HG02885 (cell line): ENCODE data around the gene DAB2.

Experiments used
- ATAC-seq: cut with Tn5 transposase; IDR thresholded peaks from one replicate; pipeline ENCODE4 v1.9.1; 2021; ENCODE audit warnings: mild to moderate bottlenecking; ENCODE audit not compliant: unreplicated experiment, poor library complexity

The DAB2 gene

DNA sequence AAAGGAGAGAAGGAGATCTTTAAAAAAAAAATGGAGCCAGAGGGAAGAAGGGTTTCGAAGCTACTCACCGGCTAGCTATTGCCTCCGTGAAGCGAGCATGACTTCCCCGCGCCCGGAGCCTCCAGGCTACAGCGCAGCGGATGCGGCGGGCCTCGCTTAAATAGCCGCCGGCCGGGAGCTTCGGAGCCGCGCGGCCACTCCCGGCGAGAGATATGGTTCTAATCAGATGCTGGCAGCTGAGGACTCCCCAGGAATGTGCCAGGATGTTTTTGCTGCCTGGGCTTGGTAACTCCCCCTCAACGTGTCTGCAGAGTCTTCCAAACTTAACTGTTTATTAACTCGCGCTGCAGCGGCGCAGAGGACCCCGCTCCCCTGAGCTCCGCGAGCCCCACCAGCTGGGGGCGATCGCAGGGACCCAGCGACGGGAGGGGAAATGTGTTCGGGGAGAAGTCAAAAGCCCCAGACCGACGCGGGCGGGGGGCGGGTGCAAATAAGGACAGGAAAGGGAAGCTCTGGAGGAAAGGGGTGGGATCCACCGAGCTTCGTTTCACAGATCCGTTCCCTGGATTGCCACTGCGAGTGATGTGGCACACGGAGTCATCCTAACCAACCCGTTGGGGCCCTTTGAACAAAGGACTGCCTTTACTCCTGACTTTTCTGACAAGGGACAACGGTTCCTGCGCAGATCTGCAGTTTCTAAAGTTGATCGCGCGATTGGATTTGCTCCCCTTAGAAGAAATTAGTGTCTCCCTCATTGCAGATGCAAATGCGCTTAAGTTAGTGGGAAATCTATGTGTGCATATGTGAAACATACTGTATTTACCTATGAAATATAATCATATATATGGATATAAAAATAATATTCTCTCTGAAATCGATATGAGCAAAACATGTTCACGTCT, at the start of gene DAB2:
Gene DAB2 (minus strand): TSS at position 245 of the 902 bp plus-strand sequence. CDS start 30,660 bp downstream, outside the sequence.
- no peak for ATAC-seq

DNA sequence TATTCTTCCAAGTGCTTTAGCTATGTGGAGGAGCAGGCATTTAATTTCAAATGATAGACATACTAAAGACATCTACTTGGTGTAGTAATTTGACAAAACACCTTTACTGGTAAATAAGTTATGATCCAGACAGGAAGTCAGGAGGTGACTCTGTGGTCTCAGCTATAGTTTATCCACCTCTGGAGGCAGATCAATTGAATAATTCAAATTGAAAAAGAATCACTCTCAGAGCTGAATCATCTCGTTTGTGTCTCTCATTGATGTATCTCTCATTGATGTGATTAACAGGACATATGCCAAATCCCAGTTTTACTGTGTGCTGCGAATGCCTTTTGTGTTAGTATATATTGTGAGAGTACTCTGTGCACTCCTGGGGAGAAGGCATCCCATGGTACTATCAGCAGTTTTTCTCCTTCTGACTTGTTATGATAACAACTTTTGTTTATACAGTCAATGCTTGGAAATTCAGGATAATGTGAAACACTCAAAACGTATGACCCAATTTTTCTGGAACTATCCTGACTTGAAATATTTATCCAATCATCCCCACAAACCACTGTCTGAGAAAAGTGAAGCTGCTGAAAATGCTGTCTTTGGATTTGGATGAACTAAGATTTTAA, 48.5 kb upstream of the DAB2 start:
- no peak for ATAC-seq

DNA sequence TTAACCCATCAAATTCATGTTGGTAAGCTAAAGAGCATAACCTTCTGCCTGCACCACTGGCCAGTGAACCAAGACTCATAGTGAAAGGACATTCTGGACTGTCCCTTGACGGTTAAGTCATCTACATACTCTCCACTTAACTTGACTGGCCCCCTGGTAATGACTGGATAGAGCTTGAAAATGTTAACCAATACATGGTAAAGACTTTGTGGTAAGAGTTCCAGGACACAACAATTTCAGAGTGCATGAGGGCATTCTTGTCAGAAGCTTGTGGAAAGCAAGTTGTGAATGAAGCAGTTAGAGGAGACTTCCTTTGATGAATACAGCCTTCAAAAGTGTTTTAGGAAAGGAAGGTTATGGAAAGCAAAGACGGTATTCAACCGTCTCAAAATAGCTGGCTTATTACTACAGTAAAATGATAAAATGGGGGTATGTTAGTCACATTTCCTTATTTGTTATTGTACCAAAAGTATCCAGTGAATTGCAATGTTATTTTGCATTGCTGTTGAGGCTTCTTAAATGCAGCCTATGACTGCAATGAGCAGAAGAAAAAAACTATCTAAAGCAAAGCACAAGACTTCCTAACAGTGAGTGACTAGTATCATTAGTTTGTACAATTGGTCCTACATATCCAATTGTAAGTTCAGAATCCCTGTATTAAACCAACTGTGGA, 47.2 kb upstream of the DAB2 start:
- no peak for ATAC-seq

DNA sequence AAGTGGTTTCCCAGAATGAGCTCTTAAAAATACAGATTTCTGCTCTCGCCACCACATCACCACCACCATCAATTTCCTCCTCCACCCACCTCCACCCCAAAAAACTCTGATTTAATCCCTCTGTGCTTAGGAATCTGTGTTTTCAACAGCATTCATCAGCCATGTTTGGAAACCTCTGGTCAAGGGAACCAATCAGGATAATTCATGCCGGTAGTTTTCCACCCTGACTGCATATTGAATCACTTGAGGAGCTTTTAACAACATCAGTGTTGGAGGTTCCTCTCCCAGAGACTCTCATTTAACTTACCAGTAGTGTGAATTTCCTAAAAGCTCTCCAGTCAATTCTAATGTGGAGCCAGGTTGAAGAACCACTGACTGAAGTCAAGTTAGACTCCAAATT, 46.0 kb upstream of the DAB2 start:
- no peak for ATAC-seq

DNA sequence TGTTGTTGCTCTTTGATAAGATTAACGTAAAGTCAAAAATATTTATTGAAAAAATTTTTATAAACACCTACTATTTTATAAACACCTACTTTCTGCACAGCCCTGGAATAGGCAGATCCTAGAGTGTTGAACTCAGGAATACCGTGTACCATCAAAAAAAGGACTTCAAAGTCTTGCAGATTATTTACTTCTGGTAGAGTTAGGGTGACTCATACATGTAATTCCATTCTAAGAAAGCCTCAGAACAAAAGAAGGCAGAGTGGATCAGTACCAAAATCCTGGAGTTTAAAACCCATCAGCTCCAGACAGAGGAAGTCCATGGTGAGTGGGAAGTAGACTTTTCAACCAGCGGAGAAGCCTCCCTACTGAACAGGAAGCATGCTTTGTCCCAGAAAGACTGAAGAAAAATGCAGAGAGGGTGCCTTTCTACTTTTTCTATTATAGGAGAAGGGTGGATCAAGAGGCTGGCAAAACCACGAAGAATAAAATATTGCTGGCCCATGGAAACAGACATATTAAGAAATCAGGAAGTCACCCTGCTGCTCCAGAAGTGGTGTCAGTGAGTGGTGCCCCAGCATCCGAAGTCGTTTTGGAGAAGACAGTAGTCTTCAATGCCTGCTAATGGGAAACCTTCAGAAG, 45.1 kb upstream of the DAB2 start:
- no peak for ATAC-seq

DNA sequence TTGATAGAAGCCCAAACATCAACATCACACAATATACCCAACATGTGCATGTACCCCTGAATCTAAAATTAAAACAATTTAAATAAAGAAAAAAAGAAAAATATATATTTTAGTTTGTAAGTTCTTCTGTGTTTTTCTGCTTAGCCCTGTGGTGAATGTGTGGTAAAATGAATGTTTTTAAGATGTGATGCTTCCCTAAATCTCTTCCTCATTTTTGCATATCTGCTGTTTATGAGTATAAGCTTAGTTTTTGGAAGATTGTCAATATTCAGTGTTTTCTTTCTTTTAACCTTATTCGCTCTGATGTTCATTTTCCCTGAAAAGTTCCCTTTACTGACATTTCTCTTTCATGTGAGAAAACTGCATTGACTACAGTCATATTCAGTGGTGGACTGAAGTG, 44.4 kb upstream of the DAB2 start:
- no peak for ATAC-seq

DNA sequence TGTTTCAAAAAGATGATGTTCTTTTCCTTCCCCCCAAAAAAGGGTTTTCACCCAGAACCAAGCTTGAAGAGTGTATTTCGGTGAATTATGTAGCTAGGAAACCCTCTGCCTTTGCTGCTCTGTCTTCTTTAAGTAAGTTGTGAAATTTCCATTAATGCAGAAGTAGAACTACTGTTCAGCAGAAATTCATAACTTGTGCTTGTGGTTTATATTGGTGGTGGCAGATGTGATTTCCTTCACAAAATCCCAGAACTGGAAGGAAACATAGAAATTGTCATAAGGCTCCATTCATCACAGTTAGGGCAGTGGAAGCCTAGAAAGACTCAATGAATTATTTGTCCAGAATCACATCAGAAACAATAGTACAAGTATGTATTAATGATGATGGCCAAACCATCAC, 42.1 kb upstream of the DAB2 start:
- no peak for ATAC-seq

DNA sequence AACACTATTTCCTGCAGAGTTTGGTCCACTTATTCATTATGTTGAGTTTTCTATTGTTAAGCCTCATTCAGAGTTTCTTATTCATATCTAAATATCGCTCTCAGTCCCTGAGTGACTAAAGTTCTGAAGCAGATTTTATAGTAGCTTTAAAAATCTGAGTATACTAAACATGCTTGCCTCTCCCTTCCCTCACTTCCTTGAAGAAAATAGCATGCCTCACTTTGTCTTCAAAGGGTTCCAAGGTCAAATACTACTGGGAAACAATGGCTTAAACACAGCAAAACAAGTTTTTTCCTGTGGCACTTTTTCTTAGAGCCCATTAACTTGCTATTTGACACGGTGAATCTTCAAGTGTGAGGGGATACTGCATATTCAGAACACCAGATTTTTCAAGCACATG, 41.1 kb upstream of the DAB2 start:
- no peak for ATAC-seq

DNA sequence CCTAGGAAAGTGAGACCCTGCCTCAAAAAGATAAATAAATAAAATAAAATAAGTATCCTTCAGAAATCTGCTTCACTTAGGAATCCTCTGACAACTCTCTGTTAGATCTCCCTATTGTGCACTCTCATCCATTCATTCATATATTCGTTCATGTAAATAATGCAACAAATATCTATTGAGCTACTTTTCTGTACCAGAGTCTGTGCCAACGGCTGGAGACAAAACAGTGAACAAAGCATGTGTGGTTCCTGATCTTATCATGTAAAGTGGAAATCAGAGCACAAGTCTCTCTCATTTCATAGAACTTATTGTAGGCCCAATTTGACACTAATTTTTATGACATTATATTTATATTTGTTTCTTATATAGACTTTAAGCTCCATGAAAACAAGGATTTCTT, 40.3 kb upstream of the DAB2 start:
- ATAC-seq: no peak

DNA sequence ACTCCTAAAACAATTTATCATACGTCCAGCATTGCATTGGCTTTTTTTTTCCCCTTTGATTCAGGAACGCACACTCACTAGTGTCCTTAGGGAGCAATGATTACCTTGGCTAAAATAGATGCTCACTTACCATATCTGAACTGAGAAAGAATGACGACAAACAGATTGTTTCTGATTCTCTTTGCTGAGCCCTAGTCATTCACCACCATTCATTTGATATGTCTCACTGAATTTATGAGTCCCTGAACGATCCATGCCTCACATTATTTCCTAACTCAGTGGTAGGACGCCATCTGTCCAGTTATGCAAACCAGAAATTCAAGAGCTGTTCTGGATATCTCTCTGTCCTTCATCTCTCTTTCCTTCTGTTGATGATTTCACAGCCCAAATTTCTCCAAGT, 39.3 kb upstream of the DAB2 start:
- ATAC-seq: no peak

DNA sequence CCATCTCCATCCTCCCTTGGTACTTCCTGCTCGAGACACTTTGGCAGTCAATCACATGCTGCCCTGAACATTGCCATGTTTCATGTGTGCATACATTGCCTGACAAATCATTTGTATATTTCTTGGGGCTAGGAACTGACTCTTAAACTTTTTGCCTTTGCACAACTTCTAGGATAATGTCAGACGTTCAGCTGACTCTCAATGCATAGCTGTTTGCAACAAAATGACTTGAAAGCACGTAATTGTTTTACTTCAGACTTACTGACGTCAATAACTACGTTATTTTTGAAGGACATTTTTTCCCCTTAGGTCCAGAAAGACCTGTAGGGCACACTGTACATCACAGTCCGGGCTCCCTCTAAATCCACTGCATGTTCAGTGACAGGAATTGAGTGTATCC, 37.4 kb upstream of the DAB2 start:
- ATAC-seq: no peak

DNA sequence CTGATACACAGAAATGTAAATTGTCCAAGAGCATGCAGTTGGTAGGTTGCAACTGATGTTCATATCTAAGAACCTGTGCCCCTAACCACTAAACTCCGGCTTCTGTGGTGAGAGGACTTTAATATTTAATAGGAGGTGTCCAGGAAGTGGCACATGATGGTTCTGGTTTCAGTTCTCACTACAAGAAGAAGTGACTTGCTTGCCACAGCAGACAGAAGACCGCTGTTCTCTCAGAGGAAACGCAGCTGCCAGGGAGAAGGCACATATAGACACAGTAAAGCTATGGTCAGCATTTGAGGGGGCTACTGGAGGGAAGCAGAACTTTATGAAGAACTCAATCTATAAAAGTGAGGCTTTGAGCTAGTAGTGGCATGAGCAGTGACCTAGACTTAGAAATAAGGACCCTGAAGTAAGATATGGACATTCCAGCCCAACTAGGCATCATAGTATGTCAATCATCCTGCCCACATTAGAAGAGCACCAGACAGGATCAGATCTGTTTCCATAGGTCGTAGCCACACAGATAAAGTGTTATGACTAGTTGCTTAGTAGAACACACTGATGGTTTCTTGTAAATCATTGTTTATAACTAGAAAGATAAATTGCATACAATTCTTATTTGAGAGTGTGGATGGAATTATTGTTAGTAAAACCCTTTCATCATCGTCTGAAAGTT, 36.4 kb upstream of the DAB2 start:
- ATAC-seq: peak; percentile 66

DNA sequence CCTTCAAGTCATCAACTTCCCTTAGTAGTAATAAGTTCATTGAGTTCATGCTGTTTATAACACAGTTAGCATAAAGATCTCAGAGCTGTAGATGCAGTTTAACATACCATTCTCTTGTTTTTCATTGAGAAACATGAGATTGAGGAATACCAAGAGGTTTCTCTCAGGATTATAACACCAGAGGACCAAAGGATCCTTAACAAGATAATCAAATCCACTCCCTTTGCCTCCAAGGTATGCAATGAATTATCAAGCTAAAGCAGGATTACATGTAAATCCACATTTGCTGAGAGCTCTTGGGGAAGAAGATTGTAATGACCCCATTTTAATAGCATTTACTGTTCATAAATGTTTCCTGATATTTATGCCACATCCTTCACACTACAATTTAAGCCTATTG, 35.1 kb upstream of the DAB2 start:
- no peak for ATAC-seq

DNA sequence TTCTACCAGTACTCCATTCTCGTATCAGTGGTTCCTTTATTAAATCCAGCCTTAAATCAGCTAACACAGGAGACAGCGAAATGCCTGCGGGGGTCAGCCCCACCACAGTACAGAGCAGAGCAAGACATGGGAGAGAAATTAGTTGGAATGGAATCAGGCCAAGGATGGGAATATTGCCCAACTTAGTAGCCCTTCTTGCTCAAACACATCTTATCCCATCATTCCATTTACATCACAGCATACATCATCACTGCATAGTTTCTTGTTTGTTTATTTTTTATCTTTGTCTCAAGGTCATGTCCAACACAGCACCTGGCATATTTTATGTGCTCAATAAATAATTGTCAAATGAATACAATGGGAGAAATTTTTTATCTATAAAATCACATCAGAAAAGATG, 34.3 kb upstream of the DAB2 start:
- ATAC-seq: no peak

DNA sequence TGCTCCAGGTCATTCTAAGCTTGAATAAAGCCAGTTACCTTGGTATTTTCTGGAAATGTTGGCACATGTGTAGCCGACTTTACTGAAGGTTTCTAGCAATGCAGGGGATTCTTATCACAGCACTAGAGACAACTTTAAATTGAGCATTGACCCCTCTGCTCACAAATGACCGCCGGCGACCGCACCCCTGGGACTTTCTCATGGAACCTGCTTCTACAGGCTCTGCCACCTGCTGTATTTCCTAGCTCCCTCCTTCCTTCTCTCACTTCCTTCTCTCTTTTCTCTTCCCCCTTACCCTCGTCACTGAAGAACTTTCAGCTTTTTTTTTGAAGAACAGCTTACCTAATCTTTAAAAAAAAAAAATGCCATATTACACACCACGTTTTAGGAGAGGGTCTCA, 30.9 kb upstream of the DAB2 start:
- ATAC-seq: no peak

DNA sequence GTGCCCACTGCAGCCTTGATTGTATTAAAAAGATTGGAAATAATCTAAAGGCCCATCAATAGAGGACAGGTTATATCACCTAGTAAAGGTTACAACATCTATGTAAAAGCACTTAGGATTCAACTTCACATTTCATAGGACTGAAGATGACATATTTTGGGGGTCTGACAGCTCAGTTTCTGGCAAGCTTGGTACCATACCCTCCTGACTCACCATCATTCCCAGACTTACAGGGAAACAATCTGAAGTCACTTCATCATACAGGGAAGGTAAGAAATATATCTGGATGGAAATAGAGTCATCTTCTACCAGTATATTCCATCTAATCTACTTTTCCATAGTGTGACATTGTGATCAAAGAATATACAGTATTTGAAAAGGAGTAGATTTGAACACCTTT, 28.8 kb upstream of the DAB2 start:
- ATAC-seq: no peak

DNA sequence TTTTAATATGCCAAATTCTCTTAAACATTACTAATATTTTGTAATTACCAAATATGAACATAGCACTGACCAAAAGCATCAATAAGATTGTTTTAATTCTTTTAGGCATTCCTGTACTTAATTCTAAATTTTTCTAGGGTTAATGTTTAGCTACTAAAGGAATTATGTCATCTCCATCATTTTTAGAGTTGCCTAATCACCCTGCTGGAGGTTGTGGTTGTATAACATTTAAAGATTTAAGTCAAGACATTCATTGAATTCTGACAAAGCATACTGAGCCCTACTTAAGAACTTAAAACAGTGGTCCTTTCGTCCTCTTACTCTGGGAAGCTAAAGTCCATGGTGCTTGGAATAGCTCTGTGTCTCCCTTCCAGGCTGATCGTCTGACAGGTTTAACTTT, 28.1 kb upstream of the DAB2 start:
- no peak for ATAC-seq

DNA sequence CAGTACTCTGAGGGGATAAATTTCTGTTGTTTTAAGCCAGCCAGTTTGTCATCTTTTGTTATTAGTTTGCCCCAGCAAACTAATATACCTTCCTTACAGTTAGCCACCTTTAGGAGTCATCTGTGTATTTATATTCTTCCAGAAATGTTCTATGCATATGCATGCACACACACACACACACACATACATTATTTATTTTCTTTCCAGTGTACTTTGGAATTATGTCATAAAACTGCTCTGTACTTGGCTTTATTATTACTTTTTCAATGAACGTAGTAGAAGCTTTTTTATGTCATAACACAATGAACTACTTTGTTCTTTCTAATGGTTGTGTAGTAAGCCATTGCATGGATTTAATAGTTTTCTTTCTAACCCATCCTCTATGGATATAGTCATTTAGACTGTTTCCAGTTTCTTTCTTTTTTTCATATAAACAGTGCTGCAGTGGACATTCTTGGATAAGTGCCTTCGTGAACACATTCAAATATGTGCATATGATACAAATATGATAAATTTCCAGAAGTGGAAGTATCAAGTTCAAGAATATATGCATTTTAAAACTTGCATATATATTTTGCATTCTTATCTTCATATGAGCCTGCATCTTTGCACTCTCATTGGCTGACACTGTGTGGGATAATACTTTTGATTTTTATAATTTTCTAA, 26.6 kb upstream of the DAB2 start:
- no peak for ATAC-seq

DNA sequence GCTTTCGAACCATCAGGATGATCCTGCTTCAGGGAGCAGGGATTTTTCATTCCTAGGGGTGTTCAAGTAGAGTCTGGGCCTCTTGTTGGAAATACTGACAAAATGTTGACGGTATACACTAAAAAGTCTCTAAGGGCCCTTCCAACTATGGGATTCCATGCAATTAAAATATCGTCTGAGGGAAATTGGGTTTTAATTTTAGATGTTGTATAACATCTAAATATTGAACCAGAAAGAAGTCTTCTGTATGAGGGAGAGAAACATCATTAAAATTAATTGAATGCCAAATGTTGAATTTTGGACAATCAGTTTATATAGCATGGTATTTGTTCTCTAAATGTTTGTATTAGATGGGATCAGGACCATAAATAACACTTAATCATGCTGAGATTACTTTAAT, 25.7 kb upstream of the DAB2 start:
- ATAC-seq: no peak

DNA sequence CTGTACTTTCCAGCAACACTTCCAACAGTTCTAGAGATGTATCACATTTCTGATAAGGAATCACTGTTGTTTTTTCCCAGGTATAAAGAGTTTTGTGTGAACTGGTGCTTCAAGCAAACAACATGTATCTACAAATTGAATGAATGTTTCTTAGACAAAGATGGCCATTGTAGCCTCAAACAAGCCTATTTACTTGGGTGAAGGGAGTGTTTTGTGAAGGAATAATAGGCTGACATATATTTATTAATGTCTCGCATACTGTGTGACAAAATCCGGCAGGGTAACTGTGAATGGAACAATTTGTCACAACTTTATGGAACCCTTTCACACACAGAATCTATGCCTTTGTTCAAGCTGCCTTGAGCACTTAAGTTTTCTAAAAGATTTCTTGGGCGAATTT, 24.8 kb upstream of the DAB2 start:
- ATAC-seq: no peak
